CD4-positive, alpha-beta T cell (primary cell): Measurements from ENCODE around the gene GRIK1. TPM values are rescaled to one million over a fixed set of nuclear protein-coding genes. Genes with fewer than 3 reads are reported as not detected.
"Not testable (repeated sequence)": the region's sequence is repeated elsewhere in the genome, so short reads cannot be mapped to it uniquely, and the experiment has no call there.

Experiments
- ATAC-seq: fragments of 200-7000 bp; cut with Tn5 transposase; one replicate; pipeline ENCODE4 v1.10.0; 2022; ENCODE audit warnings: mild to moderate bottlenecking; ENCODE audit not compliant: poor library complexity
- CTCF ChIA-PET: fragments of 350-600 bp; sonication (Branson Sonifier 250); formaldehyde crosslinking; loops from one replicate; lab custom pipeline; 2021; ENCODE audit warnings: antibody characterized with exemption, inconsistent platforms; lab: Charles Lee
- POLR2A ChIA-PET: fragments of 350-600 bp; sonication (Branson Sonifier 250); formaldehyde crosslinking; loops from one replicate; lab custom pipeline; 2021; ENCODE audit warnings: antibody characterized with exemption, inconsistent platforms; lab: Charles Lee
- DNase-seq, 14 experiments: peaks; one replicate each; pipeline ENCODE4 v3.0.0-alpha.2; 2013 to 2020; ENCODE audit warnings: mixed read lengths in 2 of 14
- H3K27ac ChIP-seq, 2 donors: one replicate each; pipeline versions ENCODE4 v1.5.1 to v1.7.0; 2013; ENCODE audit warnings: low read length in 2 of 2, low read depth in 1 of 2, mild to moderate bottlenecking in 1 of 2
- H3K27me3 ChIP-seq, 2 experiments: 1 replicate in 1 of 2; 2 replicates in 1 of 2; pipeline versions ENCODE4 v1.6.1 to v1.7.0; 2013; ENCODE audit warnings: low read length in 2 of 2, control low read depth in 1 of 2, mild to moderate bottlenecking in 1 of 2, moderate library complexity in 1 of 2; ENCODE audit not compliant: insufficient read depth in 2 of 2, control insufficient read depth in 1 of 2
- H3K36me3 ChIP-seq: one replicate; pipeline ENCODE4 v1.6.1; 2013; ENCODE audit warnings: low read length, control low read depth; ENCODE audit not compliant: insufficient read depth
- H3K4me1 ChIP-seq: one replicate; pipeline ENCODE4 v1.6.1; 2013; ENCODE audit warnings: low read length, control low read depth; ENCODE audit not compliant: insufficient read depth
- H3K4me3 ChIP-seq: one replicate; pipeline ENCODE4 v1.5.1; 2013; ENCODE audit warnings: mild to moderate bottlenecking, low read length, moderate library complexity
- H3K9me3 ChIP-seq, 2 experiments: 1 replicate in 1 of 2; 2 replicates in 1 of 2; pipeline versions ENCODE4 v1.6.1 to v1.7.0; 2013; ENCODE audit warnings: low read length in 2 of 2, mild to moderate bottlenecking in 2 of 2, control low read depth in 1 of 2, moderate library complexity in 1 of 2; ENCODE audit not compliant: control insufficient read depth in 1 of 2, insufficient read depth in 1 of 2
- H3K27ac Mint-ChIP-seq: one replicate; pipeline ENCODE4 v1.8.0; 2020; ENCODE audit warnings: mixed read lengths
- H3K27me3 Mint-ChIP-seq: one replicate; pipeline ENCODE4 v1.8.0; 2021; ENCODE audit warnings: mixed read lengths
- H3K36me3 Mint-ChIP-seq: one replicate; pipeline ENCODE4 v1.8.0; 2021; ENCODE audit warnings: low read depth, mixed read lengths
- H3K4me1 Mint-ChIP-seq: one replicate; pipeline ENCODE4 v1.8.0; 2021; ENCODE audit warnings: low read depth, mixed read lengths
- H3K4me3 Mint-ChIP-seq: one replicate; pipeline ENCODE4 v1.8.0; 2020; ENCODE audit warnings: mild to moderate bottlenecking, mixed read lengths
- H3K9me3 Mint-ChIP-seq: one replicate; pipeline ENCODE4 v1.8.0; 2020; ENCODE audit warnings: mixed read lengths
- CTCF ChIP-seq: fragments of 200-600 bp; IDR thresholded peaks from one replicate; pipeline ENCODE4 v1.8.0; 2022; ENCODE audit warnings: antibody characterized with exemption, mild to moderate bottlenecking
- intact Hi-C, 2 experiments: fragments of 100-400 bp; cut with DNase I in 1 of 2; cut with micrococcal nuclease in 1 of 2; formaldehyde crosslinking; loops; one replicate each; pipeline versions ENCODE4 v1.15.1 to v1.9.0; 2023 to 2025; cut with DNase I, micrococcal nuclease
- total RNA-seq, 174 experiments: library from RNA in 2 of 174; stranded (reverse) in 2 of 174; gene quantifications; one replicate each; pipeline ENCODE4 v1.2.3 and lab custom pipeline; 2021 to 2026

The GRIK1 gene
- total RNA-seq, 2 experiments from 2014 or later, result not detected

GRCh38 chr21:29961291-29962027, 21.7 kb upstream of the GRIK1 start:
- ChIA-PET POLR2A (no interaction called here), CTCF (no interaction called here)
- H3K9me3 ChIP-seq, result peaks cover 0 to 4% of the 10 kb centered on the region in 2 experiments
- Mint-ChIP-seq H3K4me1 (no peaks in the 10 kb centered on the region), H3K9me3 (no peaks in the 10 kb centered on the region), H3K36me3 (no peaks in the 10 kb centered on the region), H3K27ac (no peak overlapping the region), H3K4me3 (no peak overlapping the region), H3K27me3 (peaks cover 9% of the 10 kb centered on the region)
- ATAC-seq (no peak), DNase-seq (no peak)
- H3K27me3 ChIP-seq, result no peaks in the 10 kb centered on the region
- no peaks in the 10 kb centered on the region for H3K36me3 ChIP-seq
- no peak overlapping the region for H3K27ac ChIP-seq
- H3K4me3 ChIP-seq, result no peak overlapping the region
- H3K4me1 ChIP-seq, result no peaks in the 10 kb centered on the region
- intact Hi-C loops, result no loop called here
- TF ChIP-seq CTCF, result no peak

- Mint-ChIP-seq H3K4me1 (no peaks in the 10 kb centered on the region), H3K27me3 (peaks cover 14% of the 10 kb centered on the region), H3K27ac (no peak overlapping the region), H3K4me3 (no peak overlapping the region), H3K36me3 (no peaks in the 10 kb centered on the region), H3K9me3 (no peaks in the 10 kb centered on the region)
- no peak overlapping the region for H3K4me3 ChIP-seq
- no peaks in the 10 kb centered on the region for H3K4me1 ChIP-seq
- POLR2A ChIA-PET, result no interaction called here
- ATAC-seq (no peak), DNase-seq (no peak)
- no peaks in the 10 kb centered on the region for H3K27me3 ChIP-seq
- intact Hi-C loops, result no loop called here
- no peaks in the 10 kb centered on the region for H3K36me3 ChIP-seq
- H3K9me3 ChIP-seq, result peaks cover 0 to 4% of the 10 kb centered on the region in 2 experiments
- TF ChIP-seq CTCF, result no peak
- H3K27ac ChIP-seq, result no peak overlapping the region
- CTCF ChIA-PET, result no interaction called here
Measured at GRCh38 chr21:29958551-29958950, 18.8 kb upstream of the GRIK1 start.

GRCh38 chr21:29958035-29958434, 18.2 kb upstream of the GRIK1 start:
- H3K9me3 Mint-ChIP-seq, CTCF ChIA-PET, H3K27ac ChIP-seq, ATAC-seq, H3K4me3 Mint-ChIP-seq, H3K36me3 ChIP-seq, H3K27ac Mint-ChIP-seq, H3K27me3 ChIP-seq, H3K4me3 ChIP-seq, POLR2A ChIA-PET, intact Hi-C loops, H3K4me1 ChIP-seq, DNase-seq, H3K36me3 Mint-ChIP-seq, H3K4me1 Mint-ChIP-seq, H3K9me3 ChIP-seq: not testable (repeated sequence)
- H3K27me3 Mint-ChIP-seq, result peaks cover 14% of the 10 kb centered on the region

- intact Hi-C loops, result no loop called here
- H3K27ac Mint-ChIP-seq, result no peak overlapping the region
- H3K4me3 Mint-ChIP-seq, result no peak overlapping the region
- DNase-seq, result no peak
- peaks cover 29% of the 10 kb centered on the region for H3K27me3 Mint-ChIP-seq
- no peak for TF ChIP-seq CTCF
- Histone ChIP-seq H3K4me3 (no peak overlapping the region), H3K27me3 (no peaks in the 10 kb centered on the region), H3K36me3 (no peaks in the 10 kb centered on the region), H3K9me3 (no peaks in the 10 kb centered on the region), H3K27ac (no peak overlapping the region), H3K4me1 (no peaks in the 10 kb centered on the region)
- no peaks in the 10 kb centered on the region for H3K36me3 Mint-ChIP-seq
- ChIA-PET CTCF (no interaction called here), POLR2A (no interaction called here)
- H3K4me1 Mint-ChIP-seq, result no peaks in the 10 kb centered on the region
- H3K9me3 Mint-ChIP-seq, result no peaks in the 10 kb centered on the region
- ATAC-seq, result no peak
Measured at GRCh38 chr21:29953690-29954089, 13.9 kb upstream of the GRIK1 start.
